D721Med (cell line): ENCODE data around the gene FAM135A.

Experiments used
- DNase-seq: peaks from one replicate; pipeline ENCODE4 v3.0.0; 2011; ENCODE audit warnings: low spot score; ENCODE audit not compliant: insufficient read length
- FAIRE-seq: peaks from 2 replicates; lab custom pipeline; 2011; peaks lifted over from hg19 to GRCh38; lab: Jason Lieb, UNC
- TF ChIP-seq, protein P1 (sequence below): IDR thresholded peaks from 2 replicates; pipeline ENCODE4 v1.5.1; 2012; ENCODE audit warnings: mild to moderate bottlenecking, control low read depth; ENCODE audit not compliant: insufficient read depth; ENCODE audit errors: missing control alignments

The FAM135A gene

DNA sequence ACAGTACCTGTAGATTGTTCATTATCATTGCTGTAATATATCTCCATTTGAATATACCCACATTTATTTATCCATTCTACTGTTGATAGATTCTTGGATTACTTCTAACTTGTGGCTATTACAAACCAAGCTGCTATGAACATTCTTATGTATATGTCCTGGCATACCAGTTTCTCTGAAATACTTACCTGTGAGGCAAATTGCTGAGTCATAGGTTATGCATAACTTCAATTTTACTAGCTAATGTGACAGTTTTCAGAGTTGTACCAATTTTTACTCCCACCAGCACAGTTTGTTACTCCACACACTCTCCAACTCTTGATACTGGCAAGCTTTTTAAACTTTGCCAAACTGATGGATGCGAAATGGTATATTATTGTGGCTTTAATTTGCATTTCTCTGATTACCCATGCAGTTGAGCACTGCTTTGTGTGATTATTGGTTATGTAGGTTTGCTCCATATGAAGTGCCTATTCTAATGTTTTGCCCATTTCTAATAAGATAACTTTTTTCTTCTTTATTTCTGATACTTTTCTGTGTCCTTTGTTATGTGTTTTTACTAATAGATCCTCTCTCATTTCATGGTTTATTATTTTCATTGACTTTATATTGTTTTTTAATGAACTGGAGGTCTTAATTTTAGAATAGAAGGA is 90.6 kb downstream of the FAM135A start:
- TF ChIP-seq, protein P1, sequence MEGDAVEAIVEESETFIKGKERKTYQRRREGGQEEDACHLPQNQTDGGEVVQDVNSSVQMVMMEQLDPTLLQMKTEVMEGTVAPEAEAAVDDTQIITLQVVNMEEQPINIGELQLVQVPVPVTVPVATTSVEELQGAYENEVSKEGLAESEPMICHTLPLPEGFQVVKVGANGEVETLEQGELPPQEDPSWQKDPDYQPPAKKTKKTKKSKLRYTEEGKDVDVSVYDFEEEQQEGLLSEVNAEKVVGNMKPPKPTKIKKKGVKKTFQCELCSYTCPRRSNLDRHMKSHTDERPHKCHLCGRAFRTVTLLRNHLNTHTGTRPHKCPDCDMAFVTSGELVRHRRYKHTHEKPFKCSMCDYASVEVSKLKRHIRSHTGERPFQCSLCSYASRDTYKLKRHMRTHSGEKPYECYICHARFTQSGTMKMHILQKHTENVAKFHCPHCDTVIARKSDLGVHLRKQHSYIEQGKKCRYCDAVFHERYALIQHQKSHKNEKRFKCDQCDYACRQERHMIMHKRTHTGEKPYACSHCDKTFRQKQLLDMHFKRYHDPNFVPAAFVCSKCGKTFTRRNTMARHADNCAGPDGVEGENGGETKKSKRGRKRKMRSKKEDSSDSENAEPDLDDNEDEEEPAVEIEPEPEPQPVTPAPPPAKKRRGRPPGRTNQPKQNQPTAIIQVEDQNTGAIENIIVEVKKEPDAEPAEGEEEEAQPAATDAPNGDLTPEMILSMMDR = no peak
- FAIRE-seq = peak; percentile 53
- DNase-seq = no peak

DNA sequence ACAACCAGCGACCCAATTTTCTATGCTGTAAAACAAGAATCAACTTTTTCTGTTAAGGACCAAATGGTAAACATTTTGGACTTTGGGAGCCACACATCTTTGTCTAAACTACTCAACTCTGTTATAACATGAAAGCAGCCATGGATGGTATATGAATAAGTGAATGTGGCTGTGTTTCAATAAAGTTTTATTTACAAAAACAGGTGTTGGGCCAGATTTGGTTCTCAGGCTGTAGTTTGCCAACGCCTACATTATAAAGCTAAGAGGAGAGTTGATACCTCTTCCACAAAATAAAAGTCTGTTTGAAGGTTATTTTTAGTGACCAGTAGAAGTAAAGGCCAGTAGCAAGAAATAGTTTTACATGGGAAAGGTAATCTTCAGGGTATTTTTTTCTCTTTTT is 93.0 kb downstream of the FAM135A start:
- TF ChIP-seq, protein P1 = no peak
- FAIRE-seq = no peak

DNA sequence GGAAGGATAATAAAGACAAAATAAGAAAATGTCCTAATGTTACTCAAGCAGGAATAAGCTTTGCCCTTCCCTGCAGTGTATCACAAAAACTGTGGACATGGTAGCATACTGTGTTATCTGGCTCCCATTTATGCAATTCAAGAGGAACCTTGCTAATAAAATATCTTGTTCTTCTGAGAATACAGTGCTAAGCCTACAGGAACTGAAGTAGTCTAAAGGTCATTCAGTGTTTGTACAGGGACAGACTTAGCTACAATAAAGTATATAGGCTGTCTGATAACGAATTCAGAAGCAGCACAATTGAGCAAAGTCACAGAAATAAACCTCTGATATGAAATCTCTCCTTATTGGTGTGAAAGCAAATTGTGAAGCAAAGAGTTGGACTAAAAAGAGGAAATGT is 93.9 kb downstream of the FAM135A start:
- FAIRE-seq (no peak), DNase-seq (no peak)
- TF ChIP-seq, protein P1 = no peak

More for the DNA sequence above, 93.0 kb downstream of the FAM135A start:
- no peak for DNase-seq

DNA sequence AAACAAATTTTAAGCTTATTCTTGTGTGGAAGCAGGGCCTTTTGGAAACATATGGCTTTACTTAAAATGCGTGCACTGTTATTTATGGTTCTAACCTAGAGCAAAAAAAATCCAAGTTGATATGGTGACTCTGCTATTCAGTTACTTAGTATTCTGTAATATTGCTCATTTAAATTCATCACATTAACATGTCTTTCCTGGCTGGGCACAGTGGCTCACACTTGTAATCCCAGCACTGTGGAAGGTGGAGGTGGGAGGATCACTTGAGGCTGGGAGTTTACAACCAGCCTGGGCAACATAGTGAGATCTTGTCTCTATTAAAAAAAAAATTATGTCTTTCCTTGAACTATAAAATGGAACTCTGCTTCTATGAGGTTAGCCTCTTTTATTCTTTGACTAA is 95.6 kb downstream of the FAM135A start:
- DNase-seq (no peak), FAIRE-seq (no peak)
- TF ChIP-seq, protein P1 = no peak

DNA sequence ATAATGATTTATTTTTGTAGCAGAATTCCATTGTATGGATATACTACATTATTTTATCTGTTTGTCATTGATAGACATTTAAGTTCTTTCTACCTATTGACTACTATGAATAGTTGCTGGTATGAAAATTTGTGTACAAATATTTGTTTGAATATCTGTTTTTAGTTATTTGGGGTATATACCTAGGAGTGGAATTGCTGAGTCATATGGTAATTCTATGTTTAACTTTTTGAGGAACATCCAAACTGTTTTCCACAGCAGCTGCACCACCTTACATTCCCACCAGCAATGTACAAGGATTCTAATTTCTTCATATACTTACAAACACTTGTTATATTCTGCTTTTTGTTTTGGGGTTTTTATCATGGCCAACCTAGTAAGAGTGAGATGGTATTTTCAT is 97.3 kb downstream of the FAM135A start:
- no peak for FAIRE-seq
- TF ChIP-seq, protein P1 = no peak
- no peak for DNase-seq

DNA sequence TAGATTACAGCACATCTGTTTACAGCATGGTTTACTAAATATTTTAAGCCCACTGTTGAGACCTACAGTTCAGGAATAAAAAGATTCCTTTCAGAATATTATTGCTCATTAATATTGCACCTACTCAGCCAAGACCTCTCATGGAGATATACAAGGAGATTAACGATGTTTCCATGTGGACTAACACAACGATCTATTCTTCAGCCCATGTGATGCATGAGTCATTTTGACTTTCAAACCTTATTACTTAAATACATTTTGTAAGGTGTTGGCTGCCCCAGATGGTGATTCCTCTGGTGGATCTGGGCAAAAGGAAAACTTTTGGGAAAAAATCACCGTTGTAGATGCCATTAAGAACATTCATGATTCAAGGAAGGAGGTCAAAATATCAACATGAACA is 105.4 kb downstream of the FAM135A start:
- DNase-seq (no peak), FAIRE-seq (no peak)
- TF ChIP-seq, protein P1 = no peak

DNA sequence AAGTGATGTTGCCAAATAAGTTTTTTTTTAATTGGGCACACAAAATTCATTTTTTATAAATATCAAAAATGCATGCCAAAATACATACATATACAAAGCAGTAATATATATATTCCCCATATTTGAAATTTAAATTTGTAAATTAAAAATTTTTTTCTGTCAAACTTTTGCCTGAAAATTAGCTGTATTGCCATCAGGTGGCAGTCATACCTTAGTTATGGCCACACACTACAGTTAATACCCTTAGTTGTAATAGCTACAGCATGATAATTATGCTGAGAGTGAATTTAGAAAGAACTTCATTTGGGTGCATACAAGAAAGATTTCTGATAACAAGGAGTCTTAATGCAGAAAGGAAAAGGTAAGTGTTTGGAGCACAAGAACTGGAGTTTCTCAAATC is 107.3 kb downstream of the FAM135A start:
- FAIRE-seq (peak; percentile 53), DNase-seq (no peak)
- TF ChIP-seq, protein P1 = peak; percentile 61
